Measurements from ENCODE around the gene RNLS. TPM values are rescaled to one million over a fixed set of nuclear protein-coding genes. Genes with fewer than 3 reads are reported as not detected.

The RNLS gene
- polyA plus RNA-seq, 3 donors: 3.3 to 3.9 (median 3.7) TPM

GRCh38 chr10:88530629-88531391, 52.3 kb downstream of the RNLS start:
- H3K36me3 ChIP-seq (replicated peaks in 1 of 2; ENCODE audit: control insufficient read depth in 1 of 2, insufficient read depth in 2 of 2, low read length in 2 of 2): no peaks in the 10 kb centered on the region
- H3K4me1 ChIP-seq (ENCODE audit: control insufficient read depth in 1 of 2, insufficient read depth in 2 of 2, low read length in 2 of 2): no peaks in the 10 kb centered on the region
- intact Hi-C loops (cut with micrococcal nuclease): no loop called here
- no peaks in the 10 kb centered on the region for H3K79me2 ChIP-seq (ENCODE audit: insufficient read depth, low read length)
- no peak for TF ChIP-seq CTCF (IDR thresholded peaks at IDR 0.05)
- H3K9ac ChIP-seq (ENCODE audit: insufficient read depth, low read length, poor library complexity, severe bottlenecking): no peak overlapping the region
- H3K4me2 ChIP-seq (replicated peaks; ENCODE audit: extremely low read depth, low read length, poor library complexity, severe bottlenecking): no peak overlapping the region
- Mint-ChIP-seq H3K4me3 (no peak overlapping the region), H3K4me1 (no peaks in the 10 kb centered on the region), H3K27ac (no peak overlapping the region), H3K36me3 (no peaks in the 10 kb centered on the region), H3K27me3 (ENCODE audit: low read depth in 3 of 3) (no peaks in the 10 kb centered on the region), H3K9me3 (no peaks in the 10 kb centered on the region)
- no peak for DNase-seq
- no peak overlapping the region for H3K27ac ChIP-seq (ENCODE audit: low read depth in 1 of 2, low read length in 2 of 2)
- H3K4me3 ChIP-seq (replicated peaks in 1 of 3; ENCODE audit: low read depth in 2 of 3, low read length in 3 of 3): no peak overlapping the region
- no CpG with 5 or more reads among the region's 3 CpGs for WGBS (ENCODE audit: insufficient coverage)
- H3K9me3 ChIP-seq (replicated peaks in 1 of 2; ENCODE audit: control insufficient read depth in 1 of 2, insufficient read depth in 1 of 2, low read length in 2 of 2): no peaks in the 10 kb centered on the region
- no peak overlapping the region for H2AFZ ChIP-seq (ENCODE audit: insufficient read depth, low read depth, low read length, poor library complexity, severe bottlenecking)
- H4K20me1 ChIP-seq (ENCODE audit: insufficient read depth, low read length): no peaks in the 10 kb centered on the region
- no peaks in the 10 kb centered on the region for H3K27me3 ChIP-seq (ENCODE audit: control insufficient read depth in 2 of 2, insufficient read depth in 2 of 2, low read length in 2 of 2)

DNA sequence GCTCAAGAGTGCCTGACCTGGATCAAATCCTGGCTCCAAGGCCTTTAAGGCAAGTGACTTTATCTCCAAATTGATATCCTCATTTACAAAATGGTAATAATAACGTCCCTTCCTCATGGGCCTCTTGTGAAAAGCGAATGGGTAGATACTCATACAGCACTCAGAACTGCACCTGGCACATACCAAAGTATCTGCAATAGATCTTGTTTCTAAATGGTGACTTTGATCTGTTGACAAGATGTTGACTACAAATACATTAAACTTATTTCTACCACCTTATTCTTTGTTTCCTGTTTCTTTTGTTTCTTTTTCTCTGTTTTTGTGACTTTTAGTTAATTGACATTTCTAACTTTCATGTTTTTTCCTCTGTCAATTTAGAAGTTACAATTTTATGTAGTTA, 53.0 kb downstream of the RNLS start:
- H3K27ac ChIP-seq (ENCODE audit: low read depth in 1 of 2, low read length in 2 of 2): no peak overlapping the region
- TF ChIP-seq CTCF (IDR thresholded peaks at IDR 0.05): no peak
- Mint-ChIP-seq H3K4me3 (no peak overlapping the region), H3K36me3 (no peaks in the 10 kb centered on the region), H3K27me3 (ENCODE audit: low read depth in 3 of 3) (no peaks in the 10 kb centered on the region), H3K4me1 (no peaks in the 10 kb centered on the region), H3K27ac (no peak overlapping the region), H3K9me3 (no peaks in the 10 kb centered on the region)
- H3K4me1 ChIP-seq (ENCODE audit: control insufficient read depth in 1 of 2, insufficient read depth in 2 of 2, low read length in 2 of 2): no peaks in the 10 kb centered on the region
- no peaks in the 10 kb centered on the region for H3K27me3 ChIP-seq (ENCODE audit: control insufficient read depth in 2 of 2, insufficient read depth in 2 of 2, low read length in 2 of 2)
- no peak overlapping the region for H3K9ac ChIP-seq (ENCODE audit: insufficient read depth, low read length, poor library complexity, severe bottlenecking)
- H2AFZ ChIP-seq (ENCODE audit: insufficient read depth, low read depth, low read length, poor library complexity, severe bottlenecking): no peak overlapping the region
- no peak overlapping the region for H3K4me3 ChIP-seq (replicated peaks in 1 of 3; ENCODE audit: low read depth in 2 of 3, low read length in 3 of 3)
- no peaks in the 10 kb centered on the region for H4K20me1 ChIP-seq (ENCODE audit: insufficient read depth, low read length)
- H3K4me2 ChIP-seq (replicated peaks; ENCODE audit: extremely low read depth, low read length, poor library complexity, severe bottlenecking): no peak overlapping the region
- intact Hi-C loops (cut with micrococcal nuclease): no loop called here
- WGBS (ENCODE audit: insufficient coverage): no CpG with 5 or more reads among the region's 2 CpGs
- H3K79me2 ChIP-seq (ENCODE audit: insufficient read depth, low read length): no peaks in the 10 kb centered on the region
- H3K36me3 ChIP-seq (replicated peaks in 1 of 2; ENCODE audit: control insufficient read depth in 1 of 2, insufficient read depth in 2 of 2, low read length in 2 of 2): no peaks in the 10 kb centered on the region
- no peak for DNase-seq
- H3K9me3 ChIP-seq (replicated peaks in 1 of 2; ENCODE audit: control insufficient read depth in 1 of 2, insufficient read depth in 1 of 2, low read length in 2 of 2): no peaks in the 10 kb centered on the region

Measured in CD14-positive monocyte (primary cell).